Midbrain (tissue), 1 donor: ENCODE results near the gene PHYHIPL.
"Not testable (repeated sequence)": the region's sequence is repeated elsewhere in the genome, so short reads cannot be mapped to it uniquely, and the experiment has no call there.

Experiments
- DNase-seq: peaks from one replicate; lab custom pipeline; 2025; lab: John Stamatoyannopoulos, UW

The PHYHIPL gene

GRCh38 chr10:59206204-59206720 is 29.8 kb downstream of the PHYHIPL start:
- no peak for DNase-seq

- DNase-seq = no peak
Observed at GRCh38 chr10:59212301-59212798, 35.9 kb downstream of the PHYHIPL start.

GRCh38 chr10:59214160-59214559 is 37.7 kb downstream of the PHYHIPL start:
- DNase-seq = no peak

- no peak for DNase-seq
Observed at GRCh38 chr10:59216178-59216869, 39.9 kb downstream of the PHYHIPL start.

GRCh38 chr10:59222788-59223187 is 46.3 kb downstream of the PHYHIPL start:
- DNase-seq = no peak

- DNase-seq = not testable (repeated sequence)
Observed at GRCh38 chr10:59223597-59223996, 47.2 kb downstream of the PHYHIPL start.

GRCh38 chr10:59225211-59225610 is 48.8 kb downstream of the PHYHIPL start:
- DNase-seq = no peak

GRCh38 chr10:59227136-59227673 is 50.8 kb downstream of the PHYHIPL start:
- DNase-seq = no peak

- no peak for DNase-seq
Observed at GRCh38 chr10:59229441-59229840, 53.0 kb downstream of the PHYHIPL start.

GRCh38 chr10:59234194-59234593 is 57.8 kb downstream of the PHYHIPL start:
- no peak for DNase-seq

GRCh38 chr10:59234816-59235429 is 58.5 kb downstream of the PHYHIPL start:
- DNase-seq = peak; percentile 48

- no peak for DNase-seq
Observed at GRCh38 chr10:59236064-59236697, 59.7 kb downstream of the PHYHIPL start.

GRCh38 chr10:59237775-59238174 is 61.3 kb downstream of the PHYHIPL start:
- DNase-seq = no peak

GRCh38 chr10:59239108-59239507 is 62.7 kb downstream of the PHYHIPL start:
- not testable (repeated sequence) for DNase-seq

GRCh38 chr10:59240582-59241183 is 64.2 kb downstream of the PHYHIPL start:
- DNase-seq = peak; percentile 50

GRCh38 chr10:59242057-59242456 is 65.6 kb downstream of the PHYHIPL start:
- DNase-seq = no peak

GRCh38 chr10:59242991-59243390 is 66.5 kb downstream of the PHYHIPL start:
- no peak for DNase-seq

GRCh38 chr10:59243611-59244195 is 67.3 kb downstream of the PHYHIPL start:
- no peak for DNase-seq

GRCh38 chr10:59244871-59245270 is 68.4 kb downstream of the PHYHIPL start:
- no peak for DNase-seq

- no peak for DNase-seq
Observed at GRCh38 chr10:59245686-59246085, 69.2 kb downstream of the PHYHIPL start.

- no peak for DNase-seq
Observed at GRCh38 chr10:59252491-59252890, 76.0 kb downstream of the PHYHIPL start.

- DNase-seq = no peak
Observed at GRCh38 chr10:59255463-59255862, 79.0 kb downstream of the PHYHIPL start.
